HCT116 (cell line): ENCODE measurements around the gene FCN3.

Source experiments
- EZH2 ChIP-seq: fragments of 200-600 bp; sonication (generic); IDR thresholded peaks from 2 replicates; pipeline ENCODE4 v1.6.1; 2017; ENCODE audit warnings: antibody characterized with exemption, mixed run types
- POLR2A ChIP-seq: IDR thresholded peaks from 2 replicates; pipeline ENCODE4 v1.7.0; 2011; ENCODE audit warnings: borderline replicate concordance; ENCODE audit not compliant: insufficient read depth, insufficient read length; ENCODE audit errors: extremely low read depth
- RAD21 ChIP-seq: IDR thresholded peaks from 2 replicates; pipeline ENCODE4 v1.6.1; 2012; ENCODE audit warnings: low read depth, mild to moderate bottlenecking
- SIN3A ChIP-seq: IDR thresholded peaks from 2 replicates; pipeline ENCODE4 v1.6.1; 2012; ENCODE audit warnings: low read depth

DNA sequence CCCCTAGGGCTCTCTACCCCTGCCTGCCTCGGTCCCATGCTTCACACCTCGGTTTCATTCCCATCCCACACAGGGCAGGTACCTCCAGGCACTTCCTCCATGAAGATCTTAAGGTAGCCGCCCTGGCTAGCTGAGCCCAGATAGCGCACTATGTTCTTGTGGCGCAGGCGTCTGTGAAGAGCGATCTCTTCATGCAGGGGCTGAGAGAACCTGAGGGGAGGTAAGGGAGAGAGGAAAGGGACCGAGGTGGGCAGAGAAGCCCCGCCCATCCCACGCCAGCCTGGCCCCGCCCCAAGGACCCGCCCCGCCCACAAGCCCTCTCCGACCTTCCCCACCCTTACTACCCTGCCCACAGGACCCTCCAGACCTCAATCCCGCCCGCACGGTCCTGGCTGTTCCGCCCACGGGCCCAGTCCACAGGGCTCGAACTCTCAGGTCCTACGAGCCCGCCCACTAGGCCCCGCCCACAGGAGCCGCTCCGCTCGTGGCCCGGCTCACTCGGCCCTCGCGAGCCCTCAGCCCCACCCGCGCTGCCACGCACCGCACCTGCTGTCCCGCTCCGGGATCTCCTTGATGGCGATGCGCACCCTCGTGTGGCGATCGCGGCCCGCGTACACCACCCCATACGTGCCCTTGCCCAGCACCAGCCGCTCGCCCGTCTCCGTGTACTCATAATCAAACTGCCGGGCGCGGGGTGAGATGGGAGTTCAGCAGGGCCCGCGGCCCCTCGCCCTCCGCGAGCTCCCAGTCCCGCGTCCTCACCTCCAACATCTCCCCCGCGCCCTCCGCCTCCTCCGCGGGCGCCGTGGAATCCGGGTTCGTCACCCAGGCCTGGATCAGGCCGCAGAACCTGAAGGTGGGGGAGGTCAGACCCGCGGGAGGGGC is 14.2 kb downstream of the FCN3 start:
- TF ChIP-seq POLR2A (no peak), EZH2 (no peak), SIN3A (no peak), RAD21 (no peak)
